HG02870 (cell line): ENCODE data around the gene EMD.
"Not testable (repeated sequence)": the region's sequence is repeated elsewhere in the genome, so short reads cannot be mapped to it uniquely, and the experiment has no call there.

Source experiments
- ATAC-seq: cut with Tn5 transposase; IDR thresholded peaks from one replicate; pipeline ENCODE4 v1.9.1; 2021; ENCODE audit warnings: mild to moderate bottlenecking, moderate library complexity; ENCODE audit not compliant: unreplicated experiment

EMD gene

GRCh38 chrX:154378799-154379568 lies at the start of gene EMD:
Gene EMD (plus strand): TSS chrX:154379295. CDS start chrX:154379485, 190 bp downstream.
- ATAC-seq = peak; percentile 81

DNA sequence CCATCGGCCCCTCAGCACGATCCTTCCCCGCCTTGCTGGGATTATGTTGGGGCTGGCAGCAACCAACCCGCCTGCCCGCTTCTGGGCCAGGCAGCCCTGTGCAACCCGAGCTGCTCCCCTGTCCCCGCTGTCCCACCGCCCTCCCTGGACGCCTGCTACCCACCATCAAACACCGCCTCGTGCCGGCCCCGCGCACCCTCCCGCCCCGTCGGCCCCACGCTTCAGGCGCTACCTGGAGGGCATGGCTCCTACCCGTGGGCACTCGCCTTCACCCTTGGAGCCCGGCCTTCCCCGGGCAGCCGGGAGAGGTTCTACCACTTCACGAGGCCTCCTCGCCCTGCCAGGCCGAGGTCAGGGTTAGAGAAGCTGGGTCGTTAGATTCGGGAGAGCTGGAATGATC lies 46.5 kb upstream of the EMD start:
- ATAC-seq = no peak

DNA sequence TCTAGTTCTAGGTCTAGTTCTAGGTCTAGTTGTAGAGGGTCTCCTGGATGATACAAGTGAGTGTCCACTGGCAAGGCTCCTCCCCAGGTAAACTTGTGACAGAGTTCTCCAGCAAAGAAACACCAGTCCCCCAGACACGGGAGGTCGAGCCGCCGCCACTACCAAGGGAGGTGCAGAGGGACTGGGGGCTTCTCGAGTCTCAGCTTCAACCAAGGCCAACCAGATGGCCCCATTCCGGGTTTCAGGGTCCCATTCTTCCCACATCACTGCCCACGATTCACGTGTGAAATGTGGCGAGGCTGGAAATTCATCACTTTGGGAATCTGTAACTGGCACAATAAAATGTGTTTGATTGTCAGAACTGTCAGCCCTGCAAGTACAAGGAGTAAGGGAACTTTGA lies 46.0 kb upstream of the EMD start:
- ATAC-seq = no peak

GRCh38 chrX:154333837-154334271 lies 45.2 kb upstream of the EMD start:
- peak; percentile 65 for ATAC-seq

- no peak for ATAC-seq
Measured at GRCh38 chrX:154334496-154334895, 44.6 kb upstream of the EMD start.

DNA sequence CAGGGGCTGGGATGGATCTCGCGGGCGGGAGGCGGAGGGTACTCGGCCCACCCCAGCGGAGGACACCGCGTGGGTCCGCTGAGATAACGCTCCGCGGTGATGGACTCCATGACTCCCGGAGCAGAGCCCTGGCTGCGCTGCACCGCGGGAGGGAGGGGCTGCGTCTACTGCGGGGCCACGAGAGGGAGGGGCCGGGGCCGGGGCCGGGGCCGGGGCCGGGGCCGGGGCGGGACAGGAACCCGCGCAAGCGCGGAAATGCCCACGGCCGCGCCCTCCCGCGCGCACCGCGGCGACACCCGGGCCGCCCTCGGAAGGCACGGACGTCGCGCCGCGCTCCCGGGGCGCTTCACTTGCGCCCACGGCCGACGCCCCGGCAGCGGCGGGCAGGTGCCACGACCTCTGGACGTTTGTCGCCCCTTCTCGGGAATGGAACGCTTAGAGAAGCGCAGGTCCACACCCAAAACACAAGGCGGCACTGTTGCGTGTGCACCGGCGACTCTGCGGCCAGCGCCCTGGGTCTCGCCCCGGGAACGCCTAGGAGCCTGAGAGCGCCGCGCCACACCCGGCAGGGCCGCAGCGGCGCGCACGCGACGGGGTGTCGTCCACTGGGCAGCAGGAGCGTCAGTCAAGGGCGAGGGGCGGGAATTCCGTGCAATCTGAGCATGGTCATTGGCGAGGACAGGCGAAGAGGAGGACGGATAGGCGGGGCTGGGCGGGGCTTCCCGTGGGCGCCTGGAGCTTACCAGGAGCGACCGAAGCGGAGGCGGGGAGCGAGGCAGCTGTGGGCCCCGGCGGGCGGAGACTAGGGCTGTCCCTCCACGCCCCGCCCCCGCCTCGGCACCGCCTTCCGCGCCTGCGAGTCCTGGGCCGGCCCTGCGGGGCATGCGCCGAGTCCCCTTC lies 37.4 kb upstream of the EMD start:
- peak; percentile 62 for ATAC-seq

DNA sequence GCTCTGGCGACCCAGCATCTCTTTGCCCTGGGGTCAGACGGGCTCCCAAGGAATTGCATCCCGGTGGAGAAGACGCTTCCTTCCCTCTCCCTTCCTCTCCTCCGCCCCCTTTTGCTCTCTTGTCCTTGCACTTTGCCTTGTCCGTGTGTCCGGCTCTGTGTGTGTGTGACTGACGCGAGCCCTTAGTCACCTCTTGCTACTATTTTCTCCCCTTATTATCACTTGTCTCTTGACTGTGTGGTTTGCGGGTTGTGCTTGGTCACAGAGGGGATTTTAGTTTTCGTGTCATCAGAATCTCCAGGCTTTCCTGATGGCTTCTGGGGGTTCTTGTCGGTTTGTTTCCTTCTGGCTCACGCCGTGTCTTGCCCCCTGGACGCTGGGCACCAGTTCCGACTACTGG lies 36.0 kb upstream of the EMD start:
- not testable (repeated sequence) for ATAC-seq

GRCh38 chrX:154343620-154344019 lies 35.5 kb upstream of the EMD start:
- ATAC-seq = not testable (repeated sequence)

GRCh38 chrX:154348114-154348531 lies 31.0 kb upstream of the EMD start:
- no peak for ATAC-seq

GRCh38 chrX:154348646-154349358 lies 30.3 kb upstream of the EMD start:
- no peak for ATAC-seq

DNA sequence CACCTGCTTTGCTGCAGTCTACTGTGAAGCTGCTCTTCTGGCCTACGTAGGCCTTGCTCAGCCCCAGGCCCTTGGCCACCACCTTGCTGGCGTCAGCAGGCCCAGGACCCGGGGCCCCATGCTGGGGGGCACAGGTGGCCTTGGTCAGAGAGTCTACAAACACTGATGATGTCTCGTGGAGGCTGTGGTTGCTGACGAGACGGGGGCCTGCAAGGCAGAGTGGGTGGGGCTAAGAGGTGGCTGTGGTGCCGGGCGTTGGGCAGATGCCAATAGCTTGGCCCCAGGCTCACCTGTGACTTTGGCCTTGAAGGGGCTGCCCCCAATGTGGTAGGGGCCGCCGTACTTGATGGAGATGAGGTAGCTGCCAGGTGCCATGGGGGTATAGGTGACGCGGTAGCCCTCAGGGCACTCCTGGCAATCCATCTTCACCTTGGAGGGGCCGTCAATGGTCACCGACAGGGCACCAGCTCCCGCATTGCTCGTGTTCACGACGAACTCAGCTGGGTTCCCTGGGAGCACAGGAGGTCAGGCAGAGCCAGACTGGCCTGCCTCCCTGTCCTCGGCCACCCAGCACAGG lies 29.6 kb upstream of the EMD start:
- ATAC-seq = no peak

- no peak for ATAC-seq
Measured at GRCh38 chrX:154349979-154350378, 29.1 kb upstream of the EMD start.

DNA sequence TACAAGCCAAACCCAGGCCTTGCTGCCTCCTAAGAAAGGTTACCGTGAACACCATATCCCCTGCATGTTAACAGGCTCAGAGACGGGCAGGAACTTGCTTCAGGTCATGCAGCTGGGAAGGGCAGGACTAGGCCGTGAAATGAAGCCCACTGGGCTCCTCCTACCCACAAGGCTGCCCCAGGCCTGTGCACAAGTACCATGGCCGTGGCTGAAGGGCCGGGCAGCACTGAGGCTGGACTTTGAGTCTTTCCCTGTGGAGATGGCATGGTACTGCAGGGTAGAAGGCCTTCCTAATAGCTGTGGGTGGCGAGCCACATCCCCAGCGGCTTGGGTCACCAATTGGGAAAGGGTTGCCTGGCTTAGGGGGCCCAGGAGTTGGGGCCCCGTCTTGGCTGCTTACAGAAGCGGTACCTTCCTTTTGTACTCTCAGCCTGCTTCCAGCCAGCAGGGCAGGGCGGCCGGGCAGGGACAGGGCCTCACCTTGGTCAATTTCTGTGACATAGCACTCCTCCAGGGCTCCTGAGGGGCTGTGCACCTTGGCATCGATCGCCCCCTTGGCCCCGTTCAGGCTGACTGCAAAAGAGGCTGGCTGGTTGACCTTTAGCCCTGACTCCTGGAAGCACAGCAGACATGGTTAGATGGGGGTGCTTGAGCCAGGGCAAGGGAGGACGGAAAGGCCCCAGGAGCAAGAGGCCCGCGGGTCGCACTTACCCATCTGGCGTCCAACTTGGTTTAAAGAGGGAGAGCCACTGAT lies 28.5 kb upstream of the EMD start:
- ATAC-seq = no peak

- ATAC-seq = no peak
Measured at GRCh38 chrX:154351183-154352011, 27.7 kb upstream of the EMD start.

DNA sequence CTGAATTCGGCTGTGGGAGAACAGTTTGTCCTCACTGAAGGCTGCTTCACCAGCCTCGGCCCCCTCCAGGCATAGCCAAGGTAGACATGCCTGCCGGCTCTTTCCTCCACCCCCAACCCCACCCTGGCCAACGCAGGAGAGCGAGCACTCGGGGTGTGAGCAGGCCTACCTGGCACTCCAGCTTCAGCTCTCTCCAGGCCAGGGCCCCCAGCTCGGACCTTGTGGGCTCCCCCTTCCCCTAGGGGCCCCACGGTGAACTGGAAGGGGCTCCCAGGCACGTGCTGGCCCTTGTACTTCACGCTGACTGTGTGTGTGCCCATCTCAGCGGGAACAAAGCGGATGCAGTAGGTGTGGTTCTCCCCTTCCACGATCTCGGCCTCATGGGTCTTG lies 27.1 kb upstream of the EMD start:
- ATAC-seq = no peak

DNA sequence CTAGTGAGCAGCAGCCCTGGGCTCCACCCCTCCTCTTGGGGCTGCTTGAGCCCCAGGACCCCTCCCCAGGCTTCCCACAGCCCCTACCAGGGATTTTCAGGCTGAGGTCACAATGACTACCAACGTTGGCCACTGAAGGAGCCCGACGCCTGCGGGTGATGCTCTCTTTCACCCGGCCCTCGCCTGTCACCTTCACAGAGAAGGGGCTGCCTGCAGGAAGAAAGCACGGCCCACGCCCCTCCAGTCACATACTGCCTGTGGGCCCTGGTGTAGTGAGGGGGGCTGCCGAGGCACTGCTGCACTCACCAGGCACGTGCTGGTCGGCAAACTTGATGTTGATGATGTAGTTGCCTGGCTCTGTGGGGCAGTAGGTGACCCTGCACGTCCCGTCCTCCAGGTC lies 26.6 kb upstream of the EMD start:
- no peak for ATAC-seq

DNA sequence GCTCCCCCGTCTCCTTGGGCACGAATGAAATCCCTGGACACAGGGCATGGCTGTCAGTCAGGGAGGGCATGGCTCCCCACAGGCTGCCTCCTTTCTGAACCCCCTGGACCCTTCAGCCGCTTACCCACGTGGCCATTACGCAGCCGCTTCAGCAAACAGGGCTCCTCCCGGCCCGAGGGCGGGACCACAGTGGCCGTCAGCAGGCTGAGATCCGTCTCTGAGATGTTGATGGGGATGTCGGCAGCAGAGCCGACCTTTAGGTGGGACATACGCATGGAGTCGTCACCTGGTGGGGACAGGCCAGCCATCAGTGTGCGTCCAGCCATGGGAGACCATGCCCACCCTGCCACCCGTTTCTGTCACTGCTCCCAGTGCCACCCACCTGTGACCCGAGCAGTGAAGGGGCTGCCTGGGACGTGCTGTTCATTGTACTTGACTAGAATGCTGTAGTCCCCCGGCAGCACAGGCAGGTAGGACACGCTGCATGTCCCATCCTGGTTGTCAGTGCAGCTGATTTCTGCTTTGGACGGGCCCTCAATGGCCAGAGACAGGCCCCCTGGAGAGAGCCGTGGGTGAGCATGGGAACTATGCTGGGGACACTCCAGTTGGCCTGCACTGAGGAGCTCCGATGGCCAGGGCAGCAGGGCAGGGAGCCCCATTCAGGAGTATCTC lies 25.8 kb upstream of the EMD start:
- ATAC-seq = no peak

DNA sequence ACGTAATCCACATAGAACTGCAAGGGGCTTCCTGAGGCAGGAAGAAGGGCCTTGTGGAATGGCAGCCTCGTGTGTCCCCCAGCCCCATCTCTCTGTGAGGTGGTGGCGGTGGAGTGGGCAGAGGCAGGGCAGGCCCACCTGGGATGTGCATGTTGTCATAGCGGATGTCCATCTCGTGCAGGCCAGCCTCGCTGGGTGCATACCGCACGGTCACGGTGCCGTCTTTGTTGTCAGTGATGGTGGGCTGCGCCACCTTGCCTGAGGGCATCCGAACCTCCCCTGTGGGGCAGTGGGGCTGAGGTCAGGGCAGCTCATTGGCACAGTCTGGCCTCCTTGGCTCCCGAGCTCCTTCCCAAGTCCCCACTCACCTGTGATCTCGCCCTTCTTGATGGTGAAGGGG lies 25.1 kb upstream of the EMD start:
- no peak for ATAC-seq

DNA sequence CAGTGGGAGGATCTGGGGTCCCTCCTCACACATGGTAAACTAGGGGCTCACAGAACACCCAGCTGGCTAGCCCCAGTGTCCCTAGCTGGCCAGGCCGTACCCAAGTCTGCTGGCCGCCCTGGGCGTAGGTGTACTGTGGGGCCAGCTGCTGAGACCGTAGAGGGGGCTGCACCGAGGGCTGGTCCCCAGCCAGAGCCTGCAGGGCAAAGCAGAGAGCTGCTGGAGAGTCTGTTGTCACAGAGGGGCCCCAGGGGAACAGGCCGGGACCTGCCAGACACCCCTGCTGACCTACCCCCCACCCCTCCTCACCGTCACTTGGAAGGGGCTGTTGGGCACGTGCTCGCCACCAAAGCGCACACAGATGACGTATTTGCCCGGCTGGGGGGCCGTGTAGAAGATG lies 24.6 kb upstream of the EMD start:
- ATAC-seq = no peak
